Measurements from ENCODE around the gene LIPC. TPM values are rescaled to one million over a fixed set of nuclear protein-coding genes. Genes with fewer than 3 reads are reported as not detected.
A peak's percentile ranks its signal among the peaks of the same experiment; 100 is the strongest.

LIPC gene
- total and polyA plus RNA-seq, 9 of the 15 experiments (the other 6 are each of a cell fraction or from before 2014, with no cell fraction given) = 0.07 to 0.41 (median 0.11) TPM; not detected in 2

GRCh38 chr15:58498821-58499580, 67.2 kb downstream of the LIPC start:
- CTCF ChIA-PET (ENCODE audit: low intra/inter-chr PET ratio) = no interaction called here
- FAIRE-seq = no peak
- in situ Hi-C loops (cut with MboI) = no loop called here

More at GRCh38 chr15:58498821-58499580, 67.2 kb downstream of the LIPC start:
- H3K79me2 ChIP-seq (ENCODE audit: control insufficient read depth, insufficient read depth, low read length) = no peaks in the 10 kb centered on the region
- no peaks in the 10 kb centered on the region for H3K27me3 ChIP-seq (ENCODE audit: control insufficient read depth in 2 of 2, insufficient read depth in 2 of 2, low read length in 2 of 2)
- no peaks in the 10 kb centered on the region for H3K9me3 ChIP-seq (replicated peaks; ENCODE audit: control insufficient read depth, insufficient read depth, low read depth, low read length)
- DNase-seq (ENCODE audit: extremely low read depth in 1 of 4, low spot score in 3 of 4) (no peak), ATAC-seq (no peak)
- no peaks in the 10 kb centered on the region for H3K9me1 ChIP-seq (ENCODE audit: control insufficient read depth, insufficient read depth, low read length)
- H3K9ac ChIP-seq (ENCODE audit: insufficient read depth in 1 of 2, low read depth in 2 of 2, low read length in 2 of 2) = no peak overlapping the region; a peak in 1 of 4 replicates
- H3K27ac ChIP-seq (ENCODE audit: extremely low read depth, low read depth, low read length) = no peak overlapping the region
- POLR2A ChIA-PET = no interaction called here
- peak overlapping the region; percentile 70 for H2AFZ ChIP-seq (ENCODE audit: low read depth, low read length)
- WGBS (ENCODE audit: insufficient coverage, low coverage, missing lambda C conversion rate) = 54% methylated on average over 8 of the region's 8 CpGs
- no peaks in the 10 kb centered on the region for H3K36me3 ChIP-seq (ENCODE audit: control insufficient read depth, insufficient read depth, low read length)
- H3K4me1 ChIP-seq (replicated peaks in 1 of 2; ENCODE audit: control insufficient read depth in 2 of 2, insufficient read depth in 2 of 2, low read length in 2 of 2) = peaks cover 0 to 10% of the 10 kb centered on the region in 2 experiments; a peak in 2 of 5 replicates
- no peaks in the 10 kb centered on the region for H4K20me1 ChIP-seq (replicated peaks; ENCODE audit: control insufficient read depth, insufficient read depth, low read length)
- no TSS peak for BruUV-seq (replicated peaks)
- no peak overlapping the region for H3K4me2 ChIP-seq (ENCODE audit: insufficient read depth, low read length)
- H3K4me3 ChIP-seq = no peak overlapping the region
- intact Hi-C loops (cut with micrococcal nuclease) = no loop called here
- no peak for TF ChIP-seq TCF7L2 (IDR thresholded peaks at IDR 0.05; ENCODE audit: low read depth, low read length)
- peak; percentile 50; the same call in 1 of the 2 replicates for TF ChIP-seq L3MBTL2 (IDR thresholded peaks at IDR 0.05)
- TF ChIP-seq KLF13 (tag; IDR thresholded peaks at IDR 0.05; ENCODE audit: borderline replicate concordance, low read depth) = 0 out of 2 replicates have a peak, but pooled peaks have one; percentile 20
- TF ChIP-seq ZNF253 (CRISPR knock-in tag; conservative IDR thresholded peaks at IDR 0.05) = no peak
- TF ChIP-seq ZFP36 (IDR thresholded peaks at IDR 0.05; ENCODE audit: low read depth, low read length, partially characterized antibody) = no peak
- TF ChIP-seq RAD21 (CRISPR knock-in tag; conservative IDR thresholded peaks at IDR 0.05 in 1 of 2, IDR thresholded peaks at IDR 0.05 in 1 of 2) = 0 out of 4 replicates have a peak, but pooled peaks of 1 of the 2 experiments have one; percentile 7
- TF ChIP-seq ZNF586 (CRISPR knock-in tag; conservative IDR thresholded peaks at IDR 0.05) = no peak
- TF ChIP-seq, protein P1, sequence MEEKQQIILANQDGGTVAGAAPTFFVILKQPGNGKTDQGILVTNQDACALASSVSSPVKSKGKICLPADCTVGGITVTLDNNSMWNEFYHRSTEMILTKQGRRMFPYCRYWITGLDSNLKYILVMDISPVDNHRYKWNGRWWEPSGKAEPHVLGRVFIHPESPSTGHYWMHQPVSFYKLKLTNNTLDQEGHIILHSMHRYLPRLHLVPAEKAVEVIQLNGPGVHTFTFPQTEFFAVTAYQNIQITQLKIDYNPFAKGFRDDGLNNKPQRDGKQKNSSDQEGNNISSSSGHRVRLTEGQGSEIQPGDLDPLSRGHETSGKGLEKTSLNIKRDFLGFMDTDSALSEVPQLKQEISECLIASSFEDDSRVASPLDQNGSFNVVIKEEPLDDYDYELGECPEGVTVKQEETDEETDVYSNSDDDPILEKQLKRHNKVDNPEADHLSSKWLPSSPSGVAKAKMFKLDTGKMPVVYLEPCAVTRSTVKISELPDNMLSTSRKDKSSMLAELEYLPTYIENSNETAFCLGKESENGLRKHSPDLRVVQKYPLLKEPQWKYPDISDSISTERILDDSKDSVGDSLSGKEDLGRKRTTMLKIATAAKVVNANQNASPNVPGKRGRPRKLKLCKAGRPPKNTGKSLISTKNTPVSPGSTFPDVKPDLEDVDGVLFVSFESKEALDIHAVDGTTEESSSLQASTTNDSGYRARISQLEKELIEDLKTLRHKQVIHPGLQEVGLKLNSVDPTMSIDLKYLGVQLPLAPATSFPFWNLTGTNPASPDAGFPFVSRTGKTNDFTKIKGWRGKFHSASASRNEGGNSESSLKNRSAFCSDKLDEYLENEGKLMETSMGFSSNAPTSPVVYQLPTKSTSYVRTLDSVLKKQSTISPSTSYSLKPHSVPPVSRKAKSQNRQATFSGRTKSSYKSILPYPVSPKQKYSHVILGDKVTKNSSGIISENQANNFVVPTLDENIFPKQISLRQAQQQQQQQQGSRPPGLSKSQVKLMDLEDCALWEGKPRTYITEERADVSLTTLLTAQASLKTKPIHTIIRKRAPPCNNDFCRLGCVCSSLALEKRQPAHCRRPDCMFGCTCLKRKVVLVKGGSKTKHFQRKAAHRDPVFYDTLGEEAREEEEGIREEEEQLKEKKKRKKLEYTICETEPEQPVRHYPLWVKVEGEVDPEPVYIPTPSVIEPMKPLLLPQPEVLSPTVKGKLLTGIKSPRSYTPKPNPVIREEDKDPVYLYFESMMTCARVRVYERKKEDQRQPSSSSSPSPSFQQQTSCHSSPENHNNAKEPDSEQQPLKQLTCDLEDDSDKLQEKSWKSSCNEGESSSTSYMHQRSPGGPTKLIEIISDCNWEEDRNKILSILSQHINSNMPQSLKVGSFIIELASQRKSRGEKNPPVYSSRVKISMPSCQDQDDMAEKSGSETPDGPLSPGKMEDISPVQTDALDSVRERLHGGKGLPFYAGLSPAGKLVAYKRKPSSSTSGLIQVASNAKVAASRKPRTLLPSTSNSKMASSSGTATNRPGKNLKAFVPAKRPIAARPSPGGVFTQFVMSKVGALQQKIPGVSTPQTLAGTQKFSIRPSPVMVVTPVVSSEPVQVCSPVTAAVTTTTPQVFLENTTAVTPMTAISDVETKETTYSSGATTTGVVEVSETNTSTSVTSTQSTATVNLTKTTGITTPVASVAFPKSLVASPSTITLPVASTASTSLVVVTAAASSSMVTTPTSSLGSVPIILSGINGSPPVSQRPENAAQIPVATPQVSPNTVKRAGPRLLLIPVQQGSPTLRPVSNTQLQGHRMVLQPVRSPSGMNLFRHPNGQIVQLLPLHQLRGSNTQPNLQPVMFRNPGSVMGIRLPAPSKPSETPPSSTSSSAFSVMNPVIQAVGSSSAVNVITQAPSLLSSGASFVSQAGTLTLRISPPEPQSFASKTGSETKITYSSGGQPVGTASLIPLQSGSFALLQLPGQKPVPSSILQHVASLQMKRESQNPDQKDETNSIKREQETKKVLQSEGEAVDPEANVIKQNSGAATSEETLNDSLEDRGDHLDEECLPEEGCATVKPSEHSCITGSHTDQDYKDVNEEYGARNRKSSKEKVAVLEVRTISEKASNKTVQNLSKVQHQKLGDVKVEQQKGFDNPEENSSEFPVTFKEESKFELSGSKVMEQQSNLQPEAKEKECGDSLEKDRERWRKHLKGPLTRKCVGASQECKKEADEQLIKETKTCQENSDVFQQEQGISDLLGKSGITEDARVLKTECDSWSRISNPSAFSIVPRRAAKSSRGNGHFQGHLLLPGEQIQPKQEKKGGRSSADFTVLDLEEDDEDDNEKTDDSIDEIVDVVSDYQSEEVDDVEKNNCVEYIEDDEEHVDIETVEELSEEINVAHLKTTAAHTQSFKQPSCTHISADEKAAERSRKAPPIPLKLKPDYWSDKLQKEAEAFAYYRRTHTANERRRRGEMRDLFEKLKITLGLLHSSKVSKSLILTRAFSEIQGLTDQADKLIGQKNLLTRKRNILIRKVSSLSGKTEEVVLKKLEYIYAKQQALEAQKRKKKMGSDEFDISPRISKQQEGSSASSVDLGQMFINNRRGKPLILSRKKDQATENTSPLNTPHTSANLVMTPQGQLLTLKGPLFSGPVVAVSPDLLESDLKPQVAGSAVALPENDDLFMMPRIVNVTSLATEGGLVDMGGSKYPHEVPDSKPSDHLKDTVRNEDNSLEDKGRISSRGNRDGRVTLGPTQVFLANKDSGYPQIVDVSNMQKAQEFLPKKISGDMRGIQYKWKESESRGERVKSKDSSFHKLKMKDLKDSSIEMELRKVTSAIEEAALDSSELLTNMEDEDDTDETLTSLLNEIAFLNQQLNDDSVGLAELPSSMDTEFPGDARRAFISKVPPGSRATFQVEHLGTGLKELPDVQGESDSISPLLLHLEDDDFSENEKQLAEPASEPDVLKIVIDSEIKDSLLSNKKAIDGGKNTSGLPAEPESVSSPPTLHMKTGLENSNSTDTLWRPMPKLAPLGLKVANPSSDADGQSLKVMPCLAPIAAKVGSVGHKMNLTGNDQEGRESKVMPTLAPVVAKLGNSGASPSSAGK (IDR thresholded peaks at IDR 0.05) = peak; percentile 41; the same call in 1 of the 2 replicates
- no peak for TF ChIP-seq MEF2A (IDR thresholded peaks at IDR 0.05; ENCODE audit: control insufficient read depth, low read depth, low read length)
